Kidney epithelial cell (primary cell): ENCODE results near the gene ZNF280D. TPM values are rescaled to one million over a fixed set of nuclear protein-coding genes. Genes with fewer than 3 reads are reported as not detected.

Experiments used
- DNase-seq: peaks from one replicate; pipeline ENCODE4 v3.0.0-alpha.2; 2010; ENCODE audit warnings: low read depth
- H3K27me3 ChIP-seq: 2 replicates; pipeline ENCODE4 v1.6.0; 2011; ENCODE audit warnings: low read length; ENCODE audit not compliant: control insufficient read depth, insufficient read depth
- H3K36me3 ChIP-seq: 2 replicates; pipeline ENCODE4 v1.5.1; 2011; ENCODE audit warnings: low read length; ENCODE audit not compliant: control insufficient read depth, insufficient read depth
- H3K4me3 ChIP-seq: 2 replicates; pipeline ENCODE4 v1.5.1; 2011; ENCODE audit warnings: low read depth, mild to moderate bottlenecking, control low read depth, low read length
- total RNA-seq: library from RNA; depleted of rRNA; stranded (reverse); fragments of >200 nt; gene quantifications from 2 replicates; pipeline ENCODE4 v1.2.3, GENCODE V29; 2015
- TF ChIP-seq, protein P1 (sequence below): IDR thresholded peaks from 2 replicates; pipeline ENCODE4 v1.5.1; 2011; ENCODE audit warnings: mild to moderate bottlenecking, moderate library complexity, low read length, control low read depth, inconsistent platforms; ENCODE audit not compliant: insufficient read depth, poor library complexity, severe bottlenecking

Gene ZNF280D
- total RNA-seq, 1 donor from 2014 or later = 13.3 TPM

DNA sequence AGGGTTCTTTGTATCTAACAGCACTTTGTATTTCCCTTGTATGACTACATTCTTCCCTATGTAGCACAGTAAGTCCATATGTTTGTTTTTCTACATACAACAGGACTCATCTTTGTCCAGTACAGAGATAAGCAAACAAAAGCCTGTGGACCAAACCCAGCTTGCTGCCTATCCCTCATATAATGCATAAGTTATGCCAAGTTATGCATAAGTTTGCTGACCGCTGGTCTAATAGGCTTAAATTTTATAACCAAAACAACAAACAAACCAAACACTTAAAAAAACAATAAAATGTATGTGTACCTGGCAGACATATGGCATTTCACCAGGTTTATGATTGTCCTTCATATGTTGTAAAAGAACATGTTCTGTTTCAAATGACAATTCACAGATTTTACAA is 56.0 kb downstream of the ZNF280D start:
- Histone ChIP-seq H3K4me3 (no peak overlapping the region), H3K36me3 (no peaks in the 10 kb centered on the region), H3K27me3 (no peaks in the 10 kb centered on the region)
- TF ChIP-seq, protein P1, sequence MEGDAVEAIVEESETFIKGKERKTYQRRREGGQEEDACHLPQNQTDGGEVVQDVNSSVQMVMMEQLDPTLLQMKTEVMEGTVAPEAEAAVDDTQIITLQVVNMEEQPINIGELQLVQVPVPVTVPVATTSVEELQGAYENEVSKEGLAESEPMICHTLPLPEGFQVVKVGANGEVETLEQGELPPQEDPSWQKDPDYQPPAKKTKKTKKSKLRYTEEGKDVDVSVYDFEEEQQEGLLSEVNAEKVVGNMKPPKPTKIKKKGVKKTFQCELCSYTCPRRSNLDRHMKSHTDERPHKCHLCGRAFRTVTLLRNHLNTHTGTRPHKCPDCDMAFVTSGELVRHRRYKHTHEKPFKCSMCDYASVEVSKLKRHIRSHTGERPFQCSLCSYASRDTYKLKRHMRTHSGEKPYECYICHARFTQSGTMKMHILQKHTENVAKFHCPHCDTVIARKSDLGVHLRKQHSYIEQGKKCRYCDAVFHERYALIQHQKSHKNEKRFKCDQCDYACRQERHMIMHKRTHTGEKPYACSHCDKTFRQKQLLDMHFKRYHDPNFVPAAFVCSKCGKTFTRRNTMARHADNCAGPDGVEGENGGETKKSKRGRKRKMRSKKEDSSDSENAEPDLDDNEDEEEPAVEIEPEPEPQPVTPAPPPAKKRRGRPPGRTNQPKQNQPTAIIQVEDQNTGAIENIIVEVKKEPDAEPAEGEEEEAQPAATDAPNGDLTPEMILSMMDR = no peak
- no peak for DNase-seq

DNA sequence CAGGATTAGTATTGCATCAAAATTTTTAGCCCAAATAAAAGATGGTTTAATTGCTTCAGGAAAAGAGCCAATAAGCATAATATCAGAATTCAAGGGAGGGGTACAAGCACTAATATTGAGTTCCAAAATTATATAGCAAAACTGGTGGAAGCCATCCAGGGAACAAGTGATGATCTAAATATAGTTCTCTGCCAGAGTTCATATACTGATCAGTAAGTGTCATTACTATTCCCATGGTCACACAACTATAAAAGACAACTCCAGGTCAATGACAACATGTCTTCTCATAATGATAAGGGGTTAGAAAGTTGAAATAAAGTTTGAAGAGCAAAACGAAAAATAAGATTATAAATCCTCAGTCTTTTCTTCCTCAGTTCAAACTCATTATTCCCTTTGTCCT is 57.4 kb downstream of the ZNF280D start:
- Histone ChIP-seq H3K36me3 (no peaks in the 10 kb centered on the region), H3K27me3 (no peaks in the 10 kb centered on the region), H3K4me3 (no peak overlapping the region)
- TF ChIP-seq, protein P1 = no peak
- DNase-seq = no peak

DNA sequence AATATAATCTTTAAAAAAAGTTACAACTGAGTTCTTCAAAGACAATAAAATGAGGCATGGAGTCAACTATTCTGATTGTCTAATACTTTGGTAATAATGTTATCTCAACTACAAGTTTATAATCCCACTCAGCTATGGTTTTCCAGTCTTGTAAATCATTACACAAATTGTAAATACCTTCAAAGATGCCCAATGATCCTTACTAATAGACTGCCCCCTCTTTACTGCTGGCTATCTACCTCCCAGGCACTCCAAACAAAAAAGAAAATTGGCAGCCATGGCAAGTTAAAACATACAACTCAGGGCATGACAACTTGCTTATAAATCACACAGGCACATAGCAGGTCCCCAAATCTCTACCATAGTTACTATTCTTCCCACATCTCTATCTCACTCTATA is 58.5 kb downstream of the ZNF280D start:
- Histone ChIP-seq H3K4me3 (no peak overlapping the region), H3K36me3 (no peaks in the 10 kb centered on the region), H3K27me3 (no peaks in the 10 kb centered on the region)
- no peak for DNase-seq
- TF ChIP-seq, protein P1 = no peak

DNA sequence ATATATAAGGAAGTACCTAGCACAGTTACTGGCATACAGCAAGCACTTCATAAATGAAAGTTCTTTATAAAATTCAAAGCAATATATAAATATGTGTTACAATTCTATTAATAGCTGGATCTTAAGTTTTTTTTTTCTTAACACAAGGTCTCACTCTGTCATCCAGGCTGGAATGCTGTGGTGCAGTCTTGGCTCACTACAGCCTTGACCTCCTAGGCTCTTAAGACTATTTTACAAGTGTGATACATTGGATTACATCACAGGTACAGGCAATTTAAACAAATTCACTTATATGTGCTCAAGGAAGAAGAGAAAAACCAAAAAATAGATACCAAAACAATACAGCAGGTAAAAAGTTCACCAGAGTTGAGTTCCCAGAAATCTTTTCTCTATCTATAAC is 60.6 kb downstream of the ZNF280D start:
- Histone ChIP-seq H3K36me3 (no peaks in the 10 kb centered on the region), H3K4me3 (no peak overlapping the region), H3K27me3 (no peaks in the 10 kb centered on the region)
- TF ChIP-seq, protein P1 = no peak
- no peak for DNase-seq

DNA sequence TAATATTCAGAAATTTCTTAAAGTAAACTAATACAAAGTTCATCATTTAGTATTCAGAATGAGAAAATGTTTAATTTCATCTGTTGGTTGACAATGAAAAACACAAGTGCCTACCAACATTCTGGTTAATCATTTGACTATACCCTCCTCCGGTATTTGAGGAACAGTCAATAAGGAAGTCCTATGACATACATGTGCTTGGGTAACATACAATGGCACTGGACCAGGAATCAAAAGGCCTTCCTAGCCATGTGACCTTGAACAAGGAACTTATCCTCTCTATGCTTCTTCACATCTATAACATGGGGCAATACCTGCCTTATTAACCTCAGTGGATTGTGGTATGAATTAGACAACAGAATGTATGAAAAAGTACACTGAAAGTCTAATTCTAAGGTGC is 65.8 kb downstream of the ZNF280D start:
- TF ChIP-seq, protein P1 = no peak
- Histone ChIP-seq H3K4me3 (no peak overlapping the region), H3K27me3 (no peaks in the 10 kb centered on the region), H3K36me3 (no peaks in the 10 kb centered on the region)
- no peak for DNase-seq

DNA sequence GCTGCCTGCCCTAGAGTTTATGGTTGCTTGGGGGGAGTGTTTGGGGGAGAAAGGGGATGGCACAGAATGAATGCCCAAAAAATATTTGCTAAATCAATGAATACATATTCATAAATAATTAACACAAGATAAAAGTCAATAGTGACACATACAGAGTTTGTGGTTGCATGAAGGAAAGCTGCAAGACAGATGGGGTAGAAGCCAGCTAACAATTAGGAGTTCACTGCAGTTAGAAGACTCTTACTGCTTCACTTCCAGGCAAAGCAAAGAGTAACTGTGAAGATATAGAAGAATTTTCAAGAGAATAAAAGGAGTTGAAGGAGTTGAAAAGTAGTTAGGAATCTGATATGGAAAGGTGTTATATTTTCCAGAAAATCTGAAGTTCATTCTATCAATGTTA is 72.4 kb downstream of the ZNF280D start:
- DNase-seq = no peak
- Histone ChIP-seq H3K4me3 (no peak overlapping the region), H3K27me3 (no peaks in the 10 kb centered on the region), H3K36me3 (no peaks in the 10 kb centered on the region)
- TF ChIP-seq, protein P1 = no peak
